GM12801 (cell line): Measurements from ENCODE around the gene ANKRD6.

ENCODE experiments used
- TF ChIP-seq, protein P1 (sequence below): IDR thresholded peaks from one replicate; pipeline ENCODE4 v1.5.1; 2011; ENCODE audit warnings: control low read depth; ENCODE audit not compliant: insufficient read length; ENCODE audit errors: extremely low read depth

The ANKRD6 gene

DNA sequence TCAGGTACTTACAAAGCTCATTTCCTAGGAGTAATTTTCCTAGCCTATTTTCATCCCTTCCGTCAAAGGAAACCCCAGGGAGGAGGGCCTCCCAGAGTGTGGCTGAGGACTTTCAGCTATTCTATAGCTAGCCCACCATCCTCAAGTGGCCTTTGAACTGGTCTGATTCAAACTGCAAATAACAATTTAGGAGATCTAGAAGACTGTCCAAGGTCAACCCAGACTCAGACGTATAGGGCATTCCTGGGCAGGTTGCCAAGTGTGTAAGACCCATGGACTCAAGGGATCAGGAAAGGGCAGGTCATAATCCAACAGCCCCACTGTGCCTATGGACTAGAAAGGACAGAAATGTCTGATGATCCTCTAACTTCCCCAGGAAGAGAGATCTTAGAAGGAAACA, 18.7 kb upstream of the ANKRD6 start:
- TF ChIP-seq, protein P1, sequence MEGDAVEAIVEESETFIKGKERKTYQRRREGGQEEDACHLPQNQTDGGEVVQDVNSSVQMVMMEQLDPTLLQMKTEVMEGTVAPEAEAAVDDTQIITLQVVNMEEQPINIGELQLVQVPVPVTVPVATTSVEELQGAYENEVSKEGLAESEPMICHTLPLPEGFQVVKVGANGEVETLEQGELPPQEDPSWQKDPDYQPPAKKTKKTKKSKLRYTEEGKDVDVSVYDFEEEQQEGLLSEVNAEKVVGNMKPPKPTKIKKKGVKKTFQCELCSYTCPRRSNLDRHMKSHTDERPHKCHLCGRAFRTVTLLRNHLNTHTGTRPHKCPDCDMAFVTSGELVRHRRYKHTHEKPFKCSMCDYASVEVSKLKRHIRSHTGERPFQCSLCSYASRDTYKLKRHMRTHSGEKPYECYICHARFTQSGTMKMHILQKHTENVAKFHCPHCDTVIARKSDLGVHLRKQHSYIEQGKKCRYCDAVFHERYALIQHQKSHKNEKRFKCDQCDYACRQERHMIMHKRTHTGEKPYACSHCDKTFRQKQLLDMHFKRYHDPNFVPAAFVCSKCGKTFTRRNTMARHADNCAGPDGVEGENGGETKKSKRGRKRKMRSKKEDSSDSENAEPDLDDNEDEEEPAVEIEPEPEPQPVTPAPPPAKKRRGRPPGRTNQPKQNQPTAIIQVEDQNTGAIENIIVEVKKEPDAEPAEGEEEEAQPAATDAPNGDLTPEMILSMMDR: no peak

- TF ChIP-seq, protein P1: no peak
These were observed 17.8 kb upstream of the ANKRD6 start for GRCh38 chr6:89415185-89415584.

GRCh38 chr6:89416796-89417195, 16.2 kb upstream of the ANKRD6 start:
- TF ChIP-seq, protein P1: no peak

DNA sequence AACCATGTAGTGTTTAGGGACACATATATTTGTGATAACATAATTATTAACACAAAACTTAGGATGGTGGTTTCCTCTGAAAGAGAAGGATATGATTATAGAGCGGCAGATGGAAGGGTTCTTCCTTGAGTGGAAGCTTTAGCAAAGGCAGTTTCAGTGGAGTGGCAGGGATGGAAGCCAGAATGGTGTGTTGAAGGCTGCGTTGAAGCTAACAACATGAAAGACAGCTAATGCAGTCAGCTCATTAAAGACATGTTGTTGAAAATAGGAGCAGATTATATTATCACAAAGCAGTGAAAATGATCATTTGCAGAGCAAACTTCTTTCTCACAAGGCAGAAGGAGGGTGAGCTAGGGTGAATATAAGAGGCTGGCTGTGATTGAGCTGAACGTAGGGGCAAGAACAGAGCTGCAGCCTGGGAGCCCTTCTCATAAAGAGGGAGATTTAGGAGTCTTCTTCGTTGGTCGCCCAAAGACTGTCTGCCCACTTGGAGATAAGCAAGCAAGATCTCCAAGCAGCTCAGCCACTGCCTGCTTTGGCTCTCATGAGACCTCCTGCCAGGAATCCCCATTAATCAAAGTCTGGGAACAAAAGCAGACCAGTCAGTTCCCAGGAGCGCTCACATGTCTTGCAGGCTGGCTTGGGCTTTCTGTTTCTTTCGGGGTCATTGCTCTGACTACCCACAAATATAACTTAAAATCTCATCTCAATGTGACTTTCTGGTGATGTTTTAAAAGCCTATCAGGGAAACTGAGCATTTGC, 2.6 kb upstream of the ANKRD6 start:
- TF ChIP-seq, protein P1: no peak

GRCh38 chr6:89433252-89434149, 549 bp downstream of the ANKRD6 start:
- TF ChIP-seq, protein P1: no peak

DNA sequence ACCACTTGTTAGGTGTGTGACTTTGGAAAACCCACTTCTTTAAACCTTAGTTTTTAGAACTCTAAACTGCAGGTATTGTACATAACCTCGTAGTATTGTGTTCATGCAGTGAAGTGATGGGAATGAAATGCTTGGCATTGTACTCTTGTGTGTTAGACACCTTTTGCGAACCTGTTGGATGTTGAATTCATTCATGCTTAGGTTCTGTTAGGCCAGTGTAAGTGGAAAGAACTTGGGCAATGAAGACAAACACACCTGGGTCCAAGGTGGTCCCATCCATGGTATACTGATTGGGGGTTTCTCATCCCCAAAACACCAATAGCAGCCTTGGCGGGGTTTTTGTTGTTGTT, 1.2 kb downstream of the ANKRD6 start:
- TF ChIP-seq, protein P1: no peak

GRCh38 chr6:89434954-89435353, 2.0 kb downstream of the ANKRD6 start:
- TF ChIP-seq, protein P1: no peak
